Activated gamma-delta T cell treated with Interleukin-2 at 50 U/mL for 16 hours (primary cell): ENCODE data around the gene MDFIC.

Experiments used
- DNase-seq: peaks from one replicate; pipeline ENCODE4 v3.0.0-alpha.2; 2020

The MDFIC gene

DNA sequence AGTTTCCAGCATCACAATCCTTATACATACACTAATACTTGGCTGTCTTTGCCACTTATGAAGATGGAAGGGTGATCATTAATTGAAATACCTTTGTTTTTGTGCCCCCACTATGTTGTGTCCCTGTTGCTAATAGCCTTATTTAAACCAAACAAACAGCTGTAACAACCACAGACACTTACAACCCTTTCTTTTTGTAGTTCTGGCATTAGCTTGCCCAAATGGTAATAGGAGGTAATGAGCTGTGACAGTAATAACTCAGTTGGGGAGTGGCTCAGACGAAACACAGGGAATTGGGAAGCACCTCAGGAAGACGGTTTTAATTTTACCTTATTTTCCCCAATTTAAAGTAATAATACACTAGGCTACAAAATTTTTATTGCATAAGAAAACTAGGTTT lies 83.4 kb downstream of the MDFIC start:
- DNase-seq = no peak

DNA sequence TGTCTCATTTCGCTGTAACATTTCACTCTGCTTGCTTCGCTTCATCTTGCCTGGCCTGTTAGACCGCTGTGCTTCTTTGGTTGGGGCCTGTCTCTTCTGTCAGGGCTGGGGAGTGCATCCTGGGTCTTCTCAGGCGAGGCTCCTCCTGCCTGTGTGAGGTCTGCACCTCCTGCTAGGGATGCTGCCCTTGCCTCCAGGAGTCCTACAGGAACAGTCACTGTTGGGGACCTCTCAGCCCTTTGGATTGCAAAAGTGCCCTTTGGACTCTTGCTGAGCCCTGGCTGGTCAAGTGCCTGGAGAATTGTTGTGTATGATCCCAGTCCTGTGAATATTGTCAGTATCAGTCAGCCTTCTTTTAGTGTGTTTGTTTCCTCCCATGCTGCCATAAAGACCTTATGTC lies 84.1 kb downstream of the MDFIC start:
- no peak for DNase-seq

- no peak for DNase-seq
These were observed 85.9 kb downstream of the MDFIC start for GRCh38 chr7:115007751-115008150.

DNA sequence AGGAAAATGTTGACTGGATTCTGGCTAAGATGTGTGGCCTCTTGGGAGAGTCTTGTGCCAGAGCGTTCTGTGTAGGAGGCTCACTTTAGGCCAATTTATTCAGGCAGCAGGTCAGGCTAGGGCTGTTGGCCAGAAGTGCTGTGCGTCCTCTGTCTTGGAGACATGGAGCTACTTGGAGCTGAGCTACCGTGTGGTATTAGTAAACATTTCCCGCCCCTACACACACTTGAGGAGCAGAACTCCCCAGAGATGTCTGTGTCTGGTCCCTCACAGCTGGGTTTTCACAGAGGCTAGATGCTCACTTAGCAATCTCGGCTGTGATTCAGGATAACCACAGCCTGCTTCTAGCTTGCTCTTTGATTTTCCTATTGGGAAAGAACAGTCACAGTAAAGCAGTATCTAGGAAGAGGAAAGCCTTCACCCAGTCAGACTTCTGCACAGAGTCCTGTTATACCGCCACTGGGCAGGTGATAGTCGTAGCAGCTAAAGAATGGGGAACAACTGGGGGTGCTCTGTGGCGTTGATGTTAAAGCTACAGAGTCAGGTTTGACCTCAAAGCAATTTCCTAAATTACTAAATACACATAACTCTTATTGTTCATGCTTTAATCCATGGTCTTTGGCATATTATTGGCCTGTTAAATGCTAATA lies 86.7 kb downstream of the MDFIC start:
- no peak for DNase-seq

GRCh38 chr7:115009139-115009538 lies 87.2 kb downstream of the MDFIC start:
- no peak for DNase-seq

DNA sequence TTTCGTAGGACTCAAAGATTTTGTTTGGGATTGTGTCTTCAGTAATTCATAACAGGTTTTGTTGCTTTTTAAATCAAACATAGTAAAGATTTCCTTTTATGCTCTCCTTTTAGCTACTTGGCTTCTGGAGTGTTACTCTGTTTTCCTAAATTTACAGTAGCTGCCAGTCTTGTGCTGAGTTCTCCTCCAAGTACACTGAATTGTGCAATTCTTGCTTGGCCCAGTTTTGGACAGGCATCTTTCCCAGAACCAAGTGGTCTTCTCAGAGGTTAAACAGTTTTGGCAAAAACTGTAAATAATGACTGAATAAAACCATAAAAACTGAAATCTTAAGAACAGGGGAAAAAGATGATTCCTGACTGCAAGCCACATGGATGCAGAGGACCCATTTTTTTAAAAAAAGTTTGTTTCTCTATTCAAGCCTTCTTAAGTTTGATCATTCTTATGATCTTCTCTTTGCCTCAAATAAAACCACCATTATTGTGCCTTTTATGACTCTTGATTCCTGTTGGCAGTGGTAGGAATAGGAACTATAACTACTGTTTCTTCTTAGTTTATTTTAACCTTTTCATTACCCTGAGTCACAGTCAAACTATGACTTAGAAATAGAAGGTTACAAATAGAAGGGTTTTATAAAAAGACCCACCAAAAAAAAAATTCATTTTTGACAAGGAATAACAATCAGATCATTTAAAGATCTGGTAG lies 88.0 kb downstream of the MDFIC start:
- DNase-seq = no peak

- DNase-seq = no peak
These were observed 88.5 kb downstream of the MDFIC start for GRCh38 chr7:115010441-115010820.

DNA sequence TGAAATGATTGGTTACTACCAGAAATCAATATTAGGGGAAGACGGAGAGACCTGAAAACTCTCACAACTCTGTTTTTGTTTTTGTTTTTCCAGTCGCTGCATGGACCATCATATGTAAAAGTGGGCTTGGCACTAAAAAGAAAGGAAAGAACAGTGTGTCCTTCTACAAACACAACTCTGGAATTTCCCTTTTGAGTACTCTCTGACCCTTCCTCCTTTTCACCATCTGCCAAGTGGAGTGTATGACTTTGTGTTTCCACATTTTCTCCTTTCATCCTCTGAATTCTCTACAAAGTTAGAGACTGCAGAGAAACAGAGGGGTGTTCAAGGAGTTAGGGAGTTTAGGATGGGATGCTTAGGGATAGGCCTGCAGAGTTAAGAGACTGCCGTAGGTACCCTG lies 92.0 kb downstream of the MDFIC start:
- no peak for DNase-seq

GRCh38 chr7:115014794-115015193 lies 92.9 kb downstream of the MDFIC start:
- no peak for DNase-seq

- no peak for DNase-seq
These were observed 93.7 kb downstream of the MDFIC start for GRCh38 chr7:115015619-115016018.

- DNase-seq = no peak
These were observed 98.2 kb downstream of the MDFIC start for GRCh38 chr7:115019882-115020605.

- no peak for DNase-seq
These were observed 101.3 kb downstream of the MDFIC start for GRCh38 chr7:115023219-115023618.

- DNase-seq = no peak
These were observed 102.4 kb downstream of the MDFIC start for GRCh38 chr7:115024276-115024675.

DNA sequence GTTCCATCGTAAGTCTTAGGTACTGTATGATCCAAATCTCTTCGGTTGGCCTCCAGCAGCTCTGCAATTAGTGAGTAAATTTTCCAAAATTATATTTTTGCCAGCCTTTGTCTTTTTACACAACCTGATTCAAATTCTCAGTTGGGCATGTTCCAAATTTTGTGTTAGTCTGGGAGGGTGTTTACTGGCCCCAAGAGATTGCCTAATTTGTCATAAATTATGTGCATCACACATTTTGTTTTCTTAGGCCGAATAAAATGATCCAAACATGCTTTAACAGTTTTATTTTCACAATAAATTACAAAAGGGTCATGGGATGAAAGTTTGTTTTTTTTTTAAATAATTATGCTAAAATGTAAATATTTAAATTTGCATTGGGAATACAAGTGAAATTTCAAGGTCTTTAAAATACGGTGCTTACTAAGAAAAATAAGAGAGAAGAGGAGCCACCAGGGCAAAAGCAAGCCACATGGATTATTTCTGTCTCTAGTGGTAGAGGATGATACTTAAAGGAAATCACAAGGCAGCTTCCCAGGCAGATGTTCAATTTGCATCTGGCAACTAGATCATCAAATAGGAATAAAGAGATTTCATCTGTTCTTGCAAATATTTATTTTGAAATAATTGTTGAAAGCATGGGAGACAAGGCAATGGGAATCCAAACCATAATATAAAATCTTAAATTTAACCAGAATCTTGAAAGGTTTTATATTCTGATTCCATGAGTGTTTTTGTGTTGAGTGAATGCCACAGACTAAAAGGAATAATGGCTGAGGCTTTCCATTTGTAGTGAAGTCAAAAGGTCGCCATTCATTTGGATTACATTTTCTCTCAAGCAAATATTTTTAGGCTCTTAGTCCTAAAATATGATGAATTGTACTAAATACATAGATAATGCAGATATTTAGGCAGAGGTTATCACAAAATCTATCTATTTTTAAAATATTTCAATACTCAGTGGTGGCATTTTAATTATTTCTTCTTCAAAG lies 111.1 kb downstream of the MDFIC start:
- DNase-seq = no peak

- no peak for DNase-seq
These were observed 112.1 kb downstream of the MDFIC start for GRCh38 chr7:115033917-115034459.

GRCh38 chr7:115034515-115034914 lies 112.6 kb downstream of the MDFIC start:
- DNase-seq = no peak

- no peak for DNase-seq
These were observed 115.4 kb downstream of the MDFIC start for GRCh38 chr7:115037128-115037802.

DNA sequence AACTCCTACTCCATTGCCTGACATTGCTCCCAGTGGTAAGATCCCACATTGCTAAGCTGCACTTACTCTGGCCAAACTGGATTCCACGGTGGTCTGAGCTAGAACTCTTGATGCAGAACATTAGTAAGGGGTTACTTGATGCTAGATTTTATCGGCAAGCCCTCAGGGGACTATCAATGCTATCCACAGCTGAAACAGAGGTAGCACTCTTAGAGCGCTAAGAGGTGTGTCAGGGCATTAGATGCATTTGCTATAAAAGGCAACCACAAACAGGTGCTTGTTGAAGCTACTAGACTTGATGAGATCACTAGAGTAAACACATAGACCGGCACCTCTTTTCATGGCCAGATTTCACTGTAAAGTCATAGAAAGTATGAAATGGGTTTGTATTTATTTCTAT lies 116.3 kb downstream of the MDFIC start:
- no peak for DNase-seq

DNA sequence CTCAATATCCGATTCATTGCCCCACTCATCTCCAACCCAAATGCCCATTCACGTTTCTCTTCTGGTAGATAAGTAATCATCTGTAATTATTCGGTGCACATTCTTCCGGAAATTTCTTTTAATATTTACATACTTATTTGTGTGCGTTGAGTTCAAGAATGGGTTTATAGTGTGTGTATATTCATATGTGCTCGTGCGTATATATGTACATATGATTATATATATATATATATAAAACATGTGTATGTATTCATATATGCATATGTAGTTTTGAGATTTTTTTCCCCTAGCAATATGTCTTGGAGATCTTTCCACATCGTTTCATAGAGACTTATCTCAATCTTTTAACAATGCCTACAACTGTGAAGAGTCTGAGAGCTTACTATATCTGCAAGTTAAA lies 118.2 kb downstream of the MDFIC start:
- no peak for DNase-seq

- no peak for DNase-seq
These were observed 118.6 kb downstream of the MDFIC start for GRCh38 chr7:115040495-115040894.

GRCh38 chr7:115042596-115042995 lies 120.7 kb downstream of the MDFIC start:
- DNase-seq = no peak

DNA sequence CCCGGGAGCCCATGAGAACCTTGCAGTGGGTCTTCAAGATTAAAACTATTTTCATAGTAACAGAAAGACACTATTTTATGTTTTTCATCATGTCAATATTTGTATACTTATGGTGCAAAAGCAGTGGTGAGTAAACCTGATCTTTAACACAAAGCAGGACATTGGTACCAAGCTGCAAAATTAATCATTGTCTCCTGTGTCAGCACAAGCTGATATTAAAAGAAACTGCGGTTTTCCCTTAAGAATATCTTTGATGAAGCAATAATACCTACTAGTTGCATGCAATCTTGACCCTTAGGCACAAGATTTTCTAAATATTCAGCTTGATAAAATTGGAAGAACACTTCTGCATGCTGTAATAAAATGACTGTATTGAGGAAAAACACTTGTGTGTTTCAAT lies 121.7 kb downstream of the MDFIC start:
- no peak for DNase-seq
